Heart left ventricle (tissue), 16 donors: ENCODE data around the gene DNAI1. TPM values are rescaled to one million over a fixed set of nuclear protein-coding genes. Genes with fewer than 3 reads are reported as not detected.
A peak's percentile ranks its signal among the peaks of the same experiment; 100 is the strongest.

ENCODE experiments used
- ATAC-seq, 4 donors: fragments of 200-7000 bp; cut with Tn5 transposase; one replicate each; pipeline ENCODE4 v1.9.1; 2020 to 2022; ENCODE audit warnings: moderate library complexity in 4 of 4, mild to moderate bottlenecking in 3 of 4, moderate number of reproducible peaks in 1 of 4
- DNase-seq, 5 donors: peaks; one replicate each; pipeline ENCODE4 v3.0.0-alpha.2; 2020
- H3K27ac ChIP-seq, 12 donors: fragments of 200-600 bp; sonication (generic) in 4 of 12; one replicate each; pipeline versions ENCODE4 v1.5.0 to v1.8.0; 2016 to 2022; ENCODE audit warnings: mild to moderate bottlenecking in 2 of 12
- H3K27me3 ChIP-seq, 9 donors: fragments of 200-600 bp; sonication (generic) in 2 of 9; one replicate each; pipeline versions ENCODE4 v1.5.1 to v1.8.0; 2016 to 2022; ENCODE audit warnings: mild to moderate bottlenecking in 3 of 9
- H3K36me3 ChIP-seq, 9 donors: fragments of 200-600 bp; sonication (generic) in 2 of 9; one replicate each; pipeline versions ENCODE4 v1.5.0 to v1.8.0; 2018 to 2022; ENCODE audit warnings: mild to moderate bottlenecking in 2 of 9
- H3K4me1 ChIP-seq, 12 donors: fragments of 200-600 bp; sonication (generic) in 4 of 12; one replicate each; pipeline versions ENCODE4 v1.5.0 to v1.8.0; 2016 to 2022; ENCODE audit warnings: mild to moderate bottlenecking in 3 of 12
- H3K4me3 ChIP-seq, 12 donors: fragments of 200-600 bp; sonication (generic) in 4 of 12; one replicate each; pipeline versions ENCODE4 v1.5.0 to v1.8.0; 2017 to 2022; ENCODE audit warnings: mild to moderate bottlenecking in 9 of 12, moderate library complexity in 4 of 12
- H3K9me3 ChIP-seq, 12 donors: fragments of 200-600 bp; sonication (generic) in 4 of 12; one replicate each; pipeline versions ENCODE4 v1.5.0 to v1.8.0; 2016 to 2022; ENCODE audit warnings: mild to moderate bottlenecking in 1 of 12
- POLR2A ChIP-seq, 2 donors: fragments of 450-650 bp; IDR thresholded peaks; one replicate each; pipeline ENCODE4 v1.6.1; 2017; ENCODE audit warnings: antibody characterized with exemption in 2 of 2, mild to moderate bottlenecking in 2 of 2, moderate library complexity in 2 of 2
- WGBS, 4 donors: extraction: QIAGEN DNeasy Blood & Tissue Kit in 2 of 4; methylation state at CpG; one replicate each; pipeline versions ENCODE4 v1.1.5 to v1.1.7; 2013 to 2018; 5-methylcytosine and 5-hydroxymethylcytosine counted together
- intact Hi-C, 10 donors: fragments of 100-400 bp; cut with DNase I; formaldehyde crosslinking; loops; one replicate each; pipeline versions ENCODE4 v1.11.1 to v1.14.2; 2022
- polyA plus RNA-seq, 2 donors: library from polyadenylated mRNA; stranded (reverse); fragments of 200-250 nt; gene quantifications; one replicate each; pipeline ENCODE4 v1.2.3, GENCODE V29; 2013
- total RNA-seq, 9 donors: library from RNA; depleted of rRNA in 2 of 9; stranded (reverse); fragments of >200 nt in 2 of 9; fragmentation: NEBNext Ultra II Directional in 3 of 9; extraction: Animal tissue kit (Norgen Biotek cat#: 25700) in 3 of 9; gene quantifications; one replicate each; pipeline versions ENCODE4 v1.1.0 to v1.2.4, GENCODE V29; 2016 to 2023
- TF ChIP-seq, protein P1 (sequence below), 12 donors: fragments of 200-600 bp; sonication (generic) in 4 of 12; IDR thresholded peaks; one replicate each; pipeline versions ENCODE4 v1.5.0 to v1.8.0; 2018 to 2022; ENCODE audit warnings: antibody characterized with exemption in 12 of 12, mild to moderate bottlenecking in 5 of 12
- donor health status: ischemic (EF 13 %, LVEDD 7.1; RV severe dilation, severe dysfunction).
- donor health status: healthy with polysubstance abuse.
- donor health status: DM: no; HTN: yes; CAD: no.
- donor health status: DM: no; HTN: no; CAD: no.
- donor health status: ischemic (EF 25% LVEDD 6.9; RV normal size, moderate dysfunction).
- donor health status: ischemic (EF 25% LVEDD 5.7; RV mildly dilated, moderate dysfunction).
- donor health status: healthy.
- donor health status: DM: yes; HTN: yes; CAD: no.
- donor health status: ischemic (EF 35%, LVEDD 5.7; RV mildly dilated, moderate dysfunction).
- donor health status: nonischemic (EF 11% LVEDD 7.7; RV severe dilation, severe dysfunction).
- donor health status: DM: yes; HTN: yes; CAD: no.
- donor health status: PGD.
- donor health status: ischemic (EF 29% LVEDD 5.4; RV normal size, mild dysfunction).
- donor health status: nonischemic (EF 23%, LVEDD 6.1; RV moderate dilation, normal function).

Gene DNAI1
- total and polyA plus RNA-seq, 11 donors, result 0.36 to 0.86 (median 0.43) TPM; not detected in 8

DNA sequence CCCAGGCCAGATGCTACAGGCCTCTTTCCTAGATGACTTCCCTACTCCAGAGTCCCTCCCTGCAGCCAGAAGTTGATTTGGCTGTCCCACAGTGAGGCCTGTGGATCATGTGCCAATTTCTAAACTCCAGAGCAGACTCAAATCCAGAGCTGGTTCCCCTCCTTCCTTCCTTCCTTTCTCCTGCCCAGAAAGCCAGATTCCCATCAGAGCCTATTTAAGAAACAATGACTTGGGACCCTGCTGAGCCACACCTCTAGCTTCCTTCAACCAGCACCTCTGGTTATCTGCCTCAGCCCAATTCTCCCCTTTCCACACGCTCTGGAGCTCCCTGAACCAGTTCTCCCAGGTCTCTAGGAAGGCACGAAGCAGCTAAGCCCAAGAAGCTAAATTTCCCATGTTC is 7.5 kb upstream of the DNAI1 start:
- intact Hi-C loops, result loop anchor here in 2 of 10 donors (5.0 to 10.0 kb wide), 3 partner anchors 39 to 824 kb away; partner anchors contain the start of gene RPP25L (in 1 of the 2)
- DNase-seq (peak in 4 of 5 donors; percentile 36 to 46 (median 40)), ATAC-seq (peak in 3 of 4 donors; percentile 65 to 72 (median 72))
- no peak for TF ChIP-seq POLR2A (IDR thresholded peaks at IDR 0.05)
- TF ChIP-seq, protein P1, sequence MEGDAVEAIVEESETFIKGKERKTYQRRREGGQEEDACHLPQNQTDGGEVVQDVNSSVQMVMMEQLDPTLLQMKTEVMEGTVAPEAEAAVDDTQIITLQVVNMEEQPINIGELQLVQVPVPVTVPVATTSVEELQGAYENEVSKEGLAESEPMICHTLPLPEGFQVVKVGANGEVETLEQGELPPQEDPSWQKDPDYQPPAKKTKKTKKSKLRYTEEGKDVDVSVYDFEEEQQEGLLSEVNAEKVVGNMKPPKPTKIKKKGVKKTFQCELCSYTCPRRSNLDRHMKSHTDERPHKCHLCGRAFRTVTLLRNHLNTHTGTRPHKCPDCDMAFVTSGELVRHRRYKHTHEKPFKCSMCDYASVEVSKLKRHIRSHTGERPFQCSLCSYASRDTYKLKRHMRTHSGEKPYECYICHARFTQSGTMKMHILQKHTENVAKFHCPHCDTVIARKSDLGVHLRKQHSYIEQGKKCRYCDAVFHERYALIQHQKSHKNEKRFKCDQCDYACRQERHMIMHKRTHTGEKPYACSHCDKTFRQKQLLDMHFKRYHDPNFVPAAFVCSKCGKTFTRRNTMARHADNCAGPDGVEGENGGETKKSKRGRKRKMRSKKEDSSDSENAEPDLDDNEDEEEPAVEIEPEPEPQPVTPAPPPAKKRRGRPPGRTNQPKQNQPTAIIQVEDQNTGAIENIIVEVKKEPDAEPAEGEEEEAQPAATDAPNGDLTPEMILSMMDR (IDR thresholded peaks at IDR 0.05), result no peak
- H3K27ac ChIP-seq, result peak overlapping the region; percentile 1 to 81 (median 60)
- 66 to 74% (median 66%) methylated on average over 2 of the region's 2 CpGs for WGBS, 4 donors
- no peak overlapping the region for H3K4me3 ChIP-seq
- no peaks in the 10 kb centered on the region for H3K9me3 ChIP-seq
- no peaks in the 10 kb centered on the region for H3K27me3 ChIP-seq
- no peaks in the 10 kb centered on the region for H3K36me3 ChIP-seq
- H3K4me1 ChIP-seq, result peaks cover 9 to 98% (median 79%) of the 10 kb centered on the region in 12 donors

DNA sequence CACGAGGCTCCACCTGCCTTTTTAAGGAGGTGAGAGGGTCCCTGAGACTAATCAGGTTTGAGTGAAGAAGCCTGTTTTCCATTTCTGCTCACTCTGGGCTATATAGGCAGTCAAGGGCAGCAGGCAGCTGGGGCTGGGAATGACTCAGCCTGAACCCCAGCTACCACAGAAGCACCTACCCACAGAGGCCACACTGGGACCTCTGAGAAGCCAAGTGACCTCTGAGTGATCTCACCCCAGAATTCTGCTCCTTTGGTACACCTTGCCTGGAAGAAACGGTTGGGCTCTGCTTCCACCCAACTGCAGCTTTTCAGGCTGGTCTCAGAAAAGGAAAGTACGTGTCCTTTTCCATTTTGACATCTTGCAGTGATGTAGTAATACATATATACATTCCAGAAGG is 7.1 kb upstream of the DNAI1 start:
- Histone ChIP-seq H3K36me3 (no peaks in the 10 kb centered on the region), H3K4me1 (peaks cover 9 to 98% (median 78%) of the 10 kb centered on the region in 12 donors), H3K4me3 (no peak overlapping the region), H3K27ac (peak overlapping the region; percentile 1 to 81 (median 60)), H3K27me3 (no peaks in the 10 kb centered on the region), H3K9me3 (no peaks in the 10 kb centered on the region)
- DNase-seq (no peak), ATAC-seq (no peak)
- TF ChIP-seq, protein P1 (IDR thresholded peaks at IDR 0.05), result no peak
- no peak for TF ChIP-seq POLR2A (IDR thresholded peaks at IDR 0.05)
- WGBS, 4 donors, result 48 to 60% (median 54%) methylated on average over 3 of the region's 3 CpGs
- intact Hi-C loops, result loop anchor here in 2 of 10 donors (5.0 to 10.0 kb wide), 3 partner anchors 39 to 823 kb away; partner anchors contain the start of gene RPP25L (in 1 of the 2)

DNA sequence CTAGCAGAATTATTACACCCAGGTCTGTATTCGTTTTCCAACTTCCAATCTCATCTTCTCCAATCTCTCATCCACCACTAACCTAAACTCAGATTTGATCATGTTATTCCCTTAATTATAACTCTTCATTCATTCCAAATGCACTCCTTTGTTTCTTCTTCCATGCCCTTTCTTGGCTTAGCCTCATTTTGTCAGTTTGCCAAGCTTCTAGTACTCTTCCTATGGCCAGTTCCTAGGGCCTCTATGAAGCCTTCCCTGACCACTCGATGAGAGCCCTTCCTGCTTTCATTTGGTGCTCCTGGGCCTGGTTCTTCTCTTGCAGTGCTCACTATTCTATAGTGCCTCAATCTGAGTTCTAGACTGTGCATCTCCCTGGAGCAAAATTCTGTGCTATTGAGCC is 6.0 kb upstream of the DNAI1 start:
- Histone ChIP-seq H3K27me3 (no peaks in the 10 kb centered on the region), H3K27ac (peak overlapping the region in 8 of 12 donors; percentile 3 to 76 (median 58)), H3K36me3 (no peaks in the 10 kb centered on the region), H3K9me3 (no peaks in the 10 kb centered on the region), H3K4me1 (peaks cover 9 to 100% (median 76%) of the 10 kb centered on the region in 12 donors), H3K4me3 (no peak overlapping the region)
- ATAC-seq, result no peak
- 59 to 75% (median 63%) methylated on average over 2 of the region's 2 CpGs for WGBS, 4 donors
- no peak for TF ChIP-seq POLR2A (IDR thresholded peaks at IDR 0.05)
- intact Hi-C loops, result loop anchor here in 2 of 10 donors (5.0 to 10.0 kb wide), 3 partner anchors 40 to 822 kb away; partner anchors contain the start of gene RPP25L (in 1 of the 2)
- no peak for DNase-seq

DNA sequence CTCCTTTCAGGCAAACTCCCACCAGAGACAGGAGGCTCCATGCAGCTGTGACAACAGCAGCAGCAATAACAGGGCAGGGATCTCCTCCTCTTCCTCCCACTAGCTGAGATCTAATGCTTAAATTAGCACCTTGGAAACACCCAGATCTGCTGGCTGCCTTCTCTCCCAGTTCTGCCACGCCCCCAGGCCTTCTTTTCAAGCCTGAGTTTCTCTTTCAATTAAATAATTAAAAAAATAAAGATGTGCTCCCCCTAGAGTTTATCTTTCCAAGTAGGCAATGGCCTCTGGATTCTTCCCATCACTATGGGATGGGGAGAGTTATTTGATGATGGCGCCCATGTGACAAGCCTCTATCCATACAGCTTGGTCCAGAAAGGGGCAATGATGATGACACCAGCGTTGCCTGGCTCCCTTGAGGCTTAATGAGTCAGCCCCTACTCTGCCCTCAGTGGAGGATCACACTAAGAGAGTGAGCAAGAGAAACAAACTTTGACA is 4.0 kb upstream of the DNAI1 start:
- intact Hi-C loops, result loop anchor here in 3 of 10 donors (1.0 to 10.0 kb wide), 6 partner anchors 13 to 820 kb away; partner anchors contain the start of genes ENHO (in 1 of the 3), KIF24 (in 1 of the 3), NUDT2 (in 1 of the 3) and RPP25L (in 1 of the 3)
- Histone ChIP-seq H3K9me3 (no peaks in the 10 kb centered on the region), H3K36me3 (no peaks in the 10 kb centered on the region), H3K4me3 (no peak overlapping the region), H3K27ac (peak overlapping the region in 9 of 12 donors; percentile 36 to 74 (median 57)), H3K4me1 (peaks cover 4 to 86% (median 72%) of the 10 kb centered on the region in 12 donors), H3K27me3 (no peaks in the 10 kb centered on the region)
- ATAC-seq (no peak), DNase-seq (peak in 4 of 5 donors; percentile 51 to 67 (median 62))
- TF ChIP-seq, protein P1 (IDR thresholded peaks at IDR 0.05), result peak in 6 of 12 donors; percentile 13 to 43 (median 29)
- TF ChIP-seq POLR2A (IDR thresholded peaks at IDR 0.05), result no peak
- 53 to 68% (median 57%) methylated on average over 3 of the region's 3 CpGs for WGBS, 4 donors
